Occipital lobe (tissue), 2 donors: Measurements from ENCODE around the gene PCDHGB6. TPM values are rescaled to one million over a fixed set of nuclear protein-coding genes. Genes with fewer than 3 reads are reported as not detected.
"Not testable (repeated sequence)": the region's sequence is repeated elsewhere in the genome, so short reads cannot be mapped to it uniquely, and the experiment has no call there.

Source experiments
- DNase-seq: peaks from one replicate; lab custom pipeline; 2025; lab: John Stamatoyannopoulos, UW
- total RNA-seq: library from RNA; depleted of rRNA; stranded (reverse); fragments of >200 nt; gene quantifications from one replicate; pipeline ENCODE4 v1.2.3, GENCODE V29; 2014

The PCDHGB6 gene
- 12.8 TPM for total RNA-seq

DNA sequence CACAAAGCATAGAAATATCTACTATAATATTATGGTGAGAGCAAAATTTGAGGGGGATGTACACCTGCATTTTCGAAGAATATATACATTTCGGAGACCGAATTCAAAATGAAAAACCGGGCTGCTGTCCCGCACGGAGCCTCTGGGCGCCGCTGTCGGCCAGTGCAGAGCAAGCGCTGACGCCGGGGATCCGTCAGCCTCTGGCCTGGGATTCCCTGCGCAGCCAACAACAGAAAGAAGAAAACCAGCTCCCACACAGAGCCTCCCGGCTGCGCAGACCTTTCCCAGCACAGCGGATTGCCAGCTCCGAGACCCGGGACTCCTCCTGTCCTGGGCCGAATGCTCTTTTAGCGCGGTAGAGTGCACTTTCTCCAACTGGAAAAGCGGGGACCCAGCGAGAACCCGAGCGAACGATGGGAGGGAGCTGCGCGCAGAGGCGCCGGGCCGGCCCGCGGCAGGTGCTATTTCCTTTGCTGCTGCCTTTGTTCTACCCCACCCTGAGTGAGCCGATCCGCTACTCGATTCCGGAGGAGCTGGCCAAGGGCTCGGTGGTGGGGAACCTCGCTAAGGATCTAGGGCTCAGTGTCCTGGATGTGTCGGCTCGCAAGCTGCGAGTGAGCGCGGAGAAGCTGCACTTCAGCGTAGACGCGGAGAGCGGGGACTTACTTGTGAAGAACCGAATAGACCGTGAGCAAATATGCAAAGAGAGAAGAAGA lies at the start of gene PCDHGB6:
TSS of gene PCDHGB6 (plus strand) at position 232 of the 716 bp plus-strand sequence. CDS start at position 414, 182 bp downstream.
- DNase-seq, result not testable (repeated sequence)

DNA sequence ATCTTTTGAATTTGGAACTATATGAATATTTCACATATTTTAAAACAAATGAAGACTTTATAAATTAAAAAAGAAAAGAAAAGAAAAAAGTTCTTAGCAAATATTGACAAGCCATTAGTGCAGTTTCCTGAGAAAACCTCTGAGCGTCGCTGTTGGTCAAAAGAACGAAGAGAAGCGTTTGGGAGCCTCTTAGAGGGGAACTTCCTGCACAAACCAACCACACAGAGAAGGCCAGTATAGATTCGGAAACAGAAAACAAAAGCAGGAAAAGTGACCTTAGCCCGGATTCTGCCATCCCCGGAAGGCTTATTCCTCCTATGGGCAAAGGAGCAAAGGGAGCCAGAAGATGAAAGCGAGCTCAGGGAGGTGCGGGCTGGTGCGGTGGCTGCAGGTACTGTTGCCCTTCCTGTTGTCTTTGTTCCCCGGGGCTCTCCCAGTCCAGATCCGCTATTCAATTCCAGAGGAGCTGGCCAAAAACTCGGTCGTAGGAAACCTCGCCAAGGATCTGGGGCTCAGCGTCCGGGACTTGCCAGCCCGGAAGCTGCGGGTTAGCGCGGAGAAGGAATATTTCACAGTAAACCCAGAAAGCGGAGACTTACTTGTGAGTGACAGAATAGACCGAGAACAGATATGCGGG lies 47.9 kb upstream of the PCDHGB6 start, which contains the start of gene PCDHGB2:
TSS of gene PCDHGB2 (plus strand) at position 205 of the 637 bp plus-strand sequence. CDS start at position 347, 142 bp downstream.
- DNase-seq, result no peak

- no peak for DNase-seq
These were observed 47.1 kb upstream of the PCDHGB6 start for GRCh38 chr5:141360685-141361084.

DNA sequence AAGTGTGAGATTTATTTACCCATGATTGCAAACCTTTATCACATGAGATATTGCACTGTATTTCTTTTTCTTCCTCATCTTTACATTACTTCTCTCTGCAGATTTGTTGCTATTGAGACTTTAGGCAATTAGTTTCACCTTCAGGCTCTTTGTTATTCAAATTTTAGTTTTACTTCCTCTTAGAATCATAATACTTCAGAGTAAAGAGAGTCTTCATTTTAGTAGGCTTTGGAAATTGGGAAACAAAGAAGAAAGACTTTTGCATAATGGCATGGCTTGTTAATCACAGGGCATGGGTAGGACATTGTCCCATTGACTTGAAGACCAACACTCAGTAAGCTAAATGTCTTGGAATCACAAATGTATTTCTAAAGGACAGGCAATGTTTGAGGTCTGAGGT lies 45.1 kb upstream of the PCDHGB6 start:
- DNase-seq, result no peak

DNA sequence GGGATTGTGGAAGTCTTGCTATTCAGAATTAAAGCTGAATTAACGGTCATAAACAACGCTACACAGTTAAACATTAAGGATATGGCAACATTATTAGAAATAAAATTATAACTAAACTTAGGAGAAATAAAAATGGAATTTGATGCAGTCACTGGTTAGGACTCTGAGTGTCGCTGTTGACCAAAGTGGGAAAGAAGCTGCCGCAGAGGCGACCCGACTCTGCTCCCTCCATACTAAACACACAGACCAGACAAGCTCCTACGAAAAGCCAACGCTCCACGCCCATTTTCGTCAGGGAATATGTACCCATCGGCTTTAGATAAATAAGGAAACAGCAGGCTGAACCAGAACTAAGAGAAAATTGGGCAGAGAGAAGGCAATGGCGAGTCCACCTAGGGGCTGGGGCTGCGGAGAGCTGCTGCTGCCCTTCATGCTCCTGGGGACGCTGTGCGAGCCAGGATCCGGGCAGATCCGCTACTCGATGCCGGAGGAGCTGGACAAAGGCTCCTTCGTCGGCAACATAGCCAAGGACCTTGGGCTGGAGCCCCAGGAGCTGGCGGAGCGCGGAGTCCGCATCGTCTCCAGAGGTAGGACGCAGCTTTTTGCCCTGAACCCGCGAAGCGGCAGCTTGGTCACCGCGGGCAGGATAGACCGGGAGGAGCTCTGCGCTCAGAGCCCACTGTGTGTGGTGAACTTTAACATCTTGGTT lies 43.7 kb upstream of the PCDHGB6 start, which contains the start of gene PCDHGA5:
TSS of gene PCDHGA5 (plus strand) at position 211 of the 709 bp plus-strand sequence. CDS start at position 380, 169 bp downstream.
- DNase-seq, result no peak

DNA sequence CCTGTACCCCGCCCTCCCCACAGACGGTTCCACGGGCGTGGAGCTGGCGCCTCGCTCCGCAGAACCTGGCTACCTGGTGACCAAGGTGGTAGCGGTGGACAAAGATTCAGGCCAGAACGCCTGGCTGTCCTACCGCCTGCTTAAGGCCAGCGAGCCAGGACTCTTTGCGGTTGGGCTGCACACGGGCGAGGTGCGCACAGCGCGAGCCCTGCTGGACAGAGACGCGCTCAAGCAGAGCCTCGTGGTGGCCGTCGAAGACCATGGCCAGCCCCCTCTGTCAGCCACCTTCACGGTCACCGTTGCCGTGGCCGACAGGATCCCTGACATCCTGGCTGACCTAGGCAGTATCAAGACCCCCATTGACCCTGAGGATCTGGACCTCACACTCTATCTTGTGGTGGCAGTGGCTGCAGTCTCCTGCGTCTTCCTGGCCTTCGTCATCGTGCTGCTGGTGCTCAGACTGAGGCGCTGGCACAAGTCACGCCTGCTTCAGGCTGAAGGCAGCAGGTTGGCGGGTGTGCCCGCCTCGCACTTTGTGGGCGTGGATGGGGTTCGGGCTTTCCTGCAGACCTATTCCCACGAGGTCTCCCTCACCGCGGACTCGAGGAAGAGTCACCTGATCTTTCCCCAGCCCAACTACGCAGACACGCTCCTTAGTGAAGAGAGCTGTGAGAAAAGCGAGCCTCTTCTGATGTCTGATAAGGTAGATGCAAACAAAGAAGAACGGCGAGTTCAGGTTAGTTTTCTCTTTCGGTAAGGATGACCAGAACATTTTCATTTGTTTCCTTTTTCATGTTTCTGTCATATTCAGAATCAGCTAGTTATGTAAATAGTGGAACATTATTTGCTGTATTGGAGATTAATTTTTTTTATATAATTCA lies 41.6 kb upstream of the PCDHGB6 start:
- no peak for DNase-seq

DNA sequence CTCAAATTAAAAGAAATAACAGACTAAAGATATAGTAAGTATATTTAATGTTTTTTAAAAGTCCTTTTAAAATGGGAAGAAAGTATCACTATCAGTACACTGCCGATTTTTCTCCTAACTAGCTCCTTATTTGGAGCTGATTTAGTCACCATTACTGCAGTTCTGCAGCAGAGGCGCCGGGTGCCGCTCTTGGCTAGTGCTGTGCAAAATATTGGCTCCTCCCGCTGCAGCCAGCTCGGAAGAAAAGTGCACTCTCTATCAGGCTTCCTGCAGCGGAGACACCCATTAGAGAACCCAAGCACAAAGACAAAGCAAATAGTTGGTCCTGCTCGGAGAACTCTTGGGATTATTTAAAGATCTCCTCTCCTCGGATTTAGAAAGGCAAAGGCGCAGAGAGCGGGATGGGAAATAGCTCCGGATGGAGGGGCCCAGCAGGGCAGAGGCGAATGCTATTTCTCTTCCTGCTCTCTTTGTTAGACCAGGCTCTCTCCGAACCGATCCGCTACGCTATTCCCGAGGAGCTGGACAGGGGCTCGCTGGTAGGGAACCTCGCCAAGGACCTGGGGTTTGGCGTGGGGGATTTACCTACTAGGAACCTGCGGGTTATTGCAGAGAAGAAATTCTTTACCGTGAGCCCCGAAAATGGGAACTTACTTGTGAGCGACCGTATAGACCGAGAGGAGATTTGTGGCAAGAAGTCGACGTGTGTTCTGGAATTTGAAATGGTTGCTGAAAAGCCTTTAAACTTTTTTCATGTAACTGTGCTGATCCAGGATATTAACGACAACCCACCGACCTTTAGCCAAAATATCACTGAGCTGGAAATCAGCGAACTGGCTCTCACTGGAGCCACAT lies 37.6 kb upstream of the PCDHGB6 start, which contains the start of gene PCDHGB3:
TSS of gene PCDHGB3 (plus strand) at position 249 of the 855 bp plus-strand sequence. CDS start at position 402, 153 bp downstream.
- no peak for DNase-seq

DNA sequence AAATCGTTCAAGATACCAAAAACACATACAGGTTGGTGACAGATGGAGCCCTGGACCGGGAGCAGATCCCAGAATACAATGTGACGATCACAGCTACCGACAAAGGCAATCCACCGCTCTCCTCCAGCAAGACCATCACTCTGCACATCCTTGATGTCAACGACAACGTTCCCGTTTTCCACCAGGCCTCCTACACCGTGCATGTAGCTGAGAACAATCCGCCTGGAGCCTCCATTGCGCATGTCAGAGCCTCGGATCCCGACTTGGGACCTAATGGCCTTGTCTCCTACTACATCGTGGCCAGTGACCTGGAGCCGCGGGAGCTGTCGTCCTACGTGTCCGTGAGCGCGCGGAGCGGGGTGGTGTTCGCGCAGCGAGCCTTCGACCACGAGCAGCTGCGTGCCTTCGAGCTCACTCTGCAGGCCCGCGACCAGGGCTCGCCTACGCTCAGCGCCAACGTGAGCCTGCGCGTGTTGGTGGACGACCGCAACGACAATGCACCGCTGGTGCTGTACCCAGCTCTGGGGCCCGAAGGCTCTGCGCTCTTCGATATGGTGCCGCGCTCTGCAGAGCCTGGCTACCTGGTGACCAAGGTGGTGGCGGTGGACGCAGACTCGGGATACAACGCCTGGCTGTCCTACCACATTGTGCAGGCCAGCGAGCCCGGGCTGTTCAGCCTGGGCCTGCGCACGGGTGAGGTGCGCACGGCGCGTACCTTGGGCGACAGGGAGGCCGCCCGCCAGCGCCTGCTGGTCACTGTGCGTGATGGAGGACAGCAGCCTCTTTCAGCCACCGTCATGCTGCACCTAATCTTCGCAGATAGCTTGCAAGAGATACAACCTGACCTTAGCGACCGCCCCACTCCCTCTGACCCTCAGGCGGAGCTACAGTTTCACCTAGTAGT lies 36.0 kb upstream of the PCDHGB6 start:
- DNase-seq, result no peak

DNA sequence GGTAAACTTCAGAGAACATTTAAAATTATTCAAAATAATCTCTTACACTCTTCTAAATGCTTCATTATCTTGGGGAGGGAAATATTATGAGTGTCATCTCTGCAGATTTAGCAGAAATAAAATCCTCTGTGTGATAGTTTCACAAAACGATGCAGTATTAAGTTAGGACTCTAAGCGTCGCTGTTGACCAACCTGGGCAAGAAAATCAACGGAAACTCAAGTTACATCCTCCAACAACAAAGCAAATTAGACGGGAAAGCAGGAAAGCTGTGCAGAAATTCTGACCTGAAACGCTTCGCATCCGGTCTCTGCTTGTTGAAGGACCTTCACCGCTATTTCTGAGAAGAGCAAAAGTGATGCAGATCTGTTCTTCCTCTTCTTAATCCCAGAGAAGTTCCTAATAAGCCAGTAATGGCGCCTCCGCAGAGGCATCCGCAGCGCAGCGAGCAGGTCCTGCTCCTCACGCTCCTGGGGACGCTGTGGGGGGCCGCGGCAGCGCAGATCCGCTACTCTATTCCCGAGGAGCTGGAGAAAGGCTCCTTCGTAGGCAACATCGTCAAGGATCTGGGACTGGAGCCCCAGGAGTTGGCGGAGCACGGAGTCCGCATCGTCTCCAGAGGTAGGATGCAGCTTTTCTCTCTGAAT lies 34.0 kb upstream of the PCDHGB6 start, which contains the start of gene PCDHGA6:
TSS of gene PCDHGA6 (plus strand) at position 219 of the 645 bp plus-strand sequence. CDS start at position 412, 193 bp downstream.
- no peak for DNase-seq

GRCh38 chr5:141374627-141375026 lies 33.2 kb upstream of the PCDHGB6 start:
- no peak for DNase-seq

DNA sequence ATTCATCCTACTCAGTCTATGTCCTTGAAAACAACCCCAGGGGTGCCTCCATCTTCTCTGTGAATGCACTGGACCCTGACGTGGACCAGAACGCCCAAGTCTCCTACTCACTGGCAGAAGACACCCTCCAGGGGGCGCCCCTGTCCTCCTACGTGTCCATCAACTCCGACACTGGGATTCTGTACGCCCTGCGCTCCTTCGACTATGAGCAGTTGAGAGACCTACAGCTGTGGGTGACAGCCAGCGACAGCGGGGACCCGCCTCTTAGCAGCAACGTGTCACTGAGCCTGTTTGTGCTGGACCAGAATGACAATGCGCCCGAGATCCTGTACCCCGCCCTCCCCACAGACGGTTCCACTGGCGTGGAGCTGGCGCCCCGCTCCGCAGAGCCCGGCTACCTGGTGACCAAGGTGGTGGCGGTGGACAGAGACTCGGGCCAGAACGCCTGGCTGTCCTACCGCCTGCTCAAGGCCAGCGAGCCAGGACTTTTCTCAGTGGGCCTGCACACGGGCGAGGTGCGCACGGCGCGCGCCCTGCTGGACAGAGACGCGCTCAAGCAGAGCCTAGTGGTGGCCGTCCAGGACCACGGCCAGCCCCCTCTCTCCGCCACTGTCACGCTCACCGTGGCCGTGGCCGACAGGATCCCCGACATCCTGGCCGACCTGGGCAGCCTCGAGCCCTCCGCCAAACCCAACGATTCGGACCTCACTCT lies 32.2 kb upstream of the PCDHGB6 start:
- DNase-seq, result not testable (repeated sequence)

DNA sequence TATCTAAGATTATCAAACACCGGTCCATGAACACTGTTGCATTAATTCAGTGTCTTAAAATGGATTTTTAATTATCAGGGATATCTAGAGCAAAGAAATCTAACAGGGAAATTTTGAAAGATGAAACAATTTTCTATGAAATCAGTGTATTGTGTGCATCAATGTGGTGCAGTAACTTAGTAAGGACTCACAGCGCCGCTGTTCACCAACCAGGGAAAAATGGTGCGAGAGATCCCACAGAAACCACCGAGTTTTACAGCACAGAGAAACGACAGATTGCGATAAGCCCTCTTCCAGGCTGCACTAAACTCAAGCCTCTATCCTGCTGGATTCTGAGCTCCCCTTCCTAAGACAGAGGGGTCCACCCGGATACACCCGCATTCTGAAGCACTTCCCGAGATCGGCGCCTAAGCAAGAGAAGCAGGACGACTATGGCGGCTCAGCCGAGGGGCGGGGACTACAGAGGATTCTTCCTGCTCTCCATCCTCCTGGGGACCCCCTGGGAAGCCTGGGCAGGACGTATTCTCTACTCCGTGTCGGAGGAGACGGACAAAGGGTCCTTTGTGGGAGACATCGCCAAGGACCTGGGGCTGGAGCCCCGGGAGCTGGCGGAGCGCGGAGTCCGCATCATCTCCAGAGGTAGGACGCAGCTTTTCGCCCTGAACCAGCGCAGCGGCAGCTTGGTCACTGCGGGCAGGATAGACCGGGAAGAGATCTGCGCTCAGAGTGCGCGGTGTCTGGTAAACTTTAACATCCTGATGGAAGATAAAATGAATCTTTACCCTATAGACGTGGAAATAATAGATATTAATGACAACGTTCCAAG lies 25.1 kb upstream of the PCDHGB6 start, which contains the start of gene PCDHGA7:
TSS of gene PCDHGA7 (plus strand) at position 274 of the 826 bp plus-strand sequence. CDS start at position 432, 158 bp downstream.
- no peak for DNase-seq

DNA sequence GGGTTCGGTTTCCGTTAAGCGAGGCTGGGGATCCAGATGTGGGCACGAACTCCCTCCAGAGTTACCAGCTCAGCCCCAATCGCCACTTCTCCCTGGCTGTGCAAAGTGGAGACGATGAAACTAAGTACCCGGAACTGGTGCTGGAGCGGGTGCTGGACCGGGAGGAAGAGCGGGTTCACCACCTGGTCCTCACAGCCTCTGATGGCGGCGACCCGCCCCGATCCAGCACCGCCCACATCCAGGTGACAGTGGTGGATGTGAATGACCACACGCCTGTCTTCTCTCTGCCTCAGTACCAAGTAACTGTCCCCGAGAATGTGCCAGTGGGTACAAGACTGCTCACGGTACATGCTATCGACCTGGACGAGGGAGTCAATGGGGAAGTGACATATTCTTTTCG lies 24.5 kb upstream of the PCDHGB6 start:
- no peak for DNase-seq

DNA sequence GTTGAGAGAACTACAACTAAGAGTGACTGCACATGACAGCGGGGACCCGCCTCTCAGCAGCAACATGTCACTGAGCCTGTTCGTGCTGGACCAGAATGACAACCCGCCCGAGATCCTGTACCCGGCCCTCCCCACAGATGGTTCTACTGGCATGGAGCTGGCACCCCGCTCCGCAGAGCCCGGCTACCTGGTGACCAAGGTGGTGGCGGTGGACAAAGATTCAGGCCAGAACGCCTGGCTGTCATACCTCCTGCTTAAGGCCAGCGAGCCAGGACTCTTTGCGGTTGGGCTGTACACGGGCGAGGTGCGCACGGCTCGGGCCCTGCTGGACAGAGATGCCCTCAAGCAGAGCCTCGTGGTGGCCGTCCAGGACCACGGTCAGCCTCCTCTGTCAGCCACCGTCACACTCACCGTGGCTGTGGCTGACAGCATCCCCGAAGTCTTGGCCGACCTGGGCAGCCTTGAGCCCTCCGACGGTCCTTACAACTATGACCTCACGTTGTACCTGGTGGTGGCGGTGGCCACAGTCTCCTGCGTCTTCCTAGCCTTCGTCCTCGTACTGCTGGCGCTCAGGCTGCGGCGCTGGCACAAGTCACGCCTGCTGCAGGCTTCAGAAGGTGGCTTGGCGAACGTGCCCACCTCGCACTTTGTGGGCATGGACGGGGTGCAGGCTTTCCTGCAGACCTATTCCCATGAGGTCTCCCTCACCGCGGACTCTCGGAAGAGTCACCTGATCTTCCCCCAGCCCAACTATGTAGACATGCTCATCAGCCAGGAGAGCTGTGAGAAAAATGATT lies 23.2 kb upstream of the PCDHGB6 start:
- DNase-seq, result no peak

GRCh38 chr5:141387557-141388311 lies 20.1 kb upstream of the PCDHGB6 start, which contains the start of gene PCDHGB4:
TSS of gene PCDHGB4 (plus strand) at chr5:141387698. CDS start at chr5:141387885, 187 bp downstream.
- DNase-seq, result not testable (repeated sequence)
